Activated CD4-positive, alpha-beta T cell treated with anti-CD3 and anti-CD28 coated beads for 24 hours (primary cell): ENCODE data around the gene ZMYM4.

Source experiments
- DNase-seq, 2 donors: peaks; one replicate each; pipeline ENCODE4 v3.0.0-alpha.2; 2020; ENCODE audit warnings: low read depth in 2 of 2

ZMYM4 gene

GRCh38 chr1:35278886-35279554 lies 10.5 kb downstream of the ZMYM4 start:
- no peak for DNase-seq

- no peak for DNase-seq
Measured at GRCh38 chr1:35279555-35279904, 11.0 kb downstream of the ZMYM4 start.

GRCh38 chr1:35280006-35280405 lies 11.5 kb downstream of the ZMYM4 start:
- no peak for DNase-seq

- no peak for DNase-seq
Measured at GRCh38 chr1:35281565-35281964, 13.1 kb downstream of the ZMYM4 start.

GRCh38 chr1:35282172-35282571 lies 13.7 kb downstream of the ZMYM4 start:
- DNase-seq: no peak

- DNase-seq: no peak
Measured at GRCh38 chr1:35284852-35285251, 16.3 kb downstream of the ZMYM4 start.

DNA sequence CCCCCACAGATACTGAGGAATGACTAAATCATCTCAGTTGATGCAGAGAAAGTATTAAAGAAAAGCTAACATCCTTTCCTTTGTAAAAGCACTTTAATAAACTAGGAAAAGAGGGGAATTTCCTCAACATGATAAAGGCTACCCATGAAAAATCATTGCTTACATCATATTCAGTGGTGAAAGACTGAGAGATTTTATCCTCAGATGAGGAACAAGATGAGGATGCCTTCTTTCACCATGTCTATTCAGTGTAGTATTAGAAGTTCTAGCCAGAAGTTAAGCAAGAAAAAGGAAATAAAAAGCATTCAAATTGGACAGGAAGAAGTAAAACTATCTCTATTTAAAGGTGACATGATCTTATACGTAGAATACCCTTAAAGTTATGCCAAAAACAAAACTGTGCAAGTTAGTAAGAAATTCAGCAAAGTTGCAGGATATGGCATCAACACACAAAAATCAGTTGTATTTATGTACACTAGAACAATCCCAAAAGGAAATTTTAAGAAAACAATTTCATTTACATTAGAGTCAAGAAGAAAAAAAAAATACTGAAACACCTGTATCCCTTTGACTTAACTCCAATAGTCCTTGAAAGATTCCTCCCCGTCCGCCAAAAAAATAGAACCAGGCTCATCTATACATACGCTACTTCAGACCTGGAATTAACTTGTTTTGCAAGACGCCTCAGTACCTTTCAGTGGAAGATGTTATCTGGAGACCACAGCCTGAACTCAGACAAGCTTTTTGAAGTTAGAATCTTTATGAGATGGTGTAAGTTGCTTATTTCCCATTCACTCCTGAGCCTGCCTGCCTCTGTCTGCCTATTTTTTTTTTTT lies 17.5 kb downstream of the ZMYM4 start:
- DNase-seq: no peak

- DNase-seq: no peak
Measured at GRCh38 chr1:35287807-35288640, 19.5 kb downstream of the ZMYM4 start.

- no peak for DNase-seq
Measured at GRCh38 chr1:35288761-35289160, 20.3 kb downstream of the ZMYM4 start.

GRCh38 chr1:35290452-35290851 lies 21.9 kb downstream of the ZMYM4 start:
- no peak for DNase-seq

DNA sequence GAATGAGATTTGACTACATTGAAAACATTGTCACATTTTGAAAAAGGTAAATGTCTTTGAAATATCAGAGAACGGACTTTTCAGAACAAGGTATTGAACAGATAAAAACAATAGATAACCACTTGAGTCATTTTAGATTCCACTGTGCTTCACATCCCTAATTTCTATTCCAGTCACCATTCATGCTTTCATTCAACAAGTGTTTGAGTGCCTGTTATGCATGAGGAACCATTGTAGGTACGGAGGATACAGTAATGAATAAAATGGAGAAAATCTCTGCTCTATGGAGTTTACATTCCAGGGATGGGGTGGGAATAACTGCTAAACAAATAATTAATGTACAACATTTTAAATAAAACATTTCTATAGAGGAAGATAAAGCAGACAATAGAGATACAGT lies 26.3 kb downstream of the ZMYM4 start:
- DNase-seq: no peak

DNA sequence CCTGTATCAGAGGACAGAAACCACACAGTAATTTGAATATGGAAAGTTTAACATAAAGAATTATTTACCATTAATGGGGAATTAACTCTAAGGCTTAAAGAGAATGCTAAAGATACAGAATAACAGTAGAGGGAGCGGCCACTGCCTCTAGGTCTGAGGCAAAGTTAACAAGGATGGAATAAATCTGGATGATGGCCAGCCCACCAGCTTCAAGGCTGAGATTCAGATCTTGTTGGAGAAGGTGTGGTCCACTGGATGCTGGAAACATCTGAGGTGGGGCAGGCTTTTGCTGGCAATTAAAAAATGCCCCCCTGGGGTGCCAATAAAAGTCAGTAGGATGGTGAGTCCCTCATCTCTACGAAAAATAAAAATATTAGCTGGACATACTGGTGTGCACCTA lies 29.4 kb downstream of the ZMYM4 start:
- no peak for DNase-seq

DNA sequence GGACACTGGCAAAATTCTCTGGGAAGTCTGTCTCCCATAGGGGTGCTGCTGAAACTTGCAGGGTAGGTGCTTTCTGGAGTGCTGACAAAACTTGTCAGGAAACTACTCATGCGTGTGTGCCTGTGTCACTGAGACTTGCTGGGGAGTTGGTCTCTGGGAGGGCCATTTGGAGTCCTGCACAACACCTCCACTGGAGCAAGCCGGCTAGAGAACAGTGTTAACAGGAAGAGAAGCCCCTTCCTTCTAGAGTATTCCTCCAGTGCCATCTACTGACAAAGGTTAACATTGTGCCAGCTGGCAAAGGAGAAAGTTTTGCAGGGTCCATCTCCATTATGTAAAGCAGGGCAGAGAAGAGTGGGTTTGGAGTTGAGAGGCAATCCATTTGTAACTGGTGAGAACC lies 30.0 kb downstream of the ZMYM4 start:
- DNase-seq: peak in 1 of 2 donors; percentile 4

DNA sequence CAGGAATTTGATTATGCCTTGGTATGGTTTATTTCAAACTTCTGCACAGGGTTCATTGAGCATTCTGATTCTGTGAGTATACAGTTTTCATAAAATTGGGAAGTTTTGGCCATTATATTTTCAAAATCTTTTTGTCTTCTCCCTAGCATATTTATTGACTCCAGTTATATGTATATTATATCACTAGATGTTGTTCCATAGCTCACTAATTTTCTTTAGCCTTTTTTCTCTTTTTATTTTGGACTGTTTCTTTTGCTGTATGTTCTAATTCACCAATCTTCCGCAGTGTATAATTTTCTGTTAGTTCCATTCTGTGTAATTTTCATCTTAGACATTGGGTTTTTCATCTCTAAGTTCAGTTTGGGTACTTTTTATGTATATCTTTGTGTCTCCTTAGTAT lies 31.9 kb downstream of the ZMYM4 start:
- DNase-seq: no peak

GRCh38 chr1:35301674-35302392 lies 33.3 kb downstream of the ZMYM4 start:
- no peak for DNase-seq

DNA sequence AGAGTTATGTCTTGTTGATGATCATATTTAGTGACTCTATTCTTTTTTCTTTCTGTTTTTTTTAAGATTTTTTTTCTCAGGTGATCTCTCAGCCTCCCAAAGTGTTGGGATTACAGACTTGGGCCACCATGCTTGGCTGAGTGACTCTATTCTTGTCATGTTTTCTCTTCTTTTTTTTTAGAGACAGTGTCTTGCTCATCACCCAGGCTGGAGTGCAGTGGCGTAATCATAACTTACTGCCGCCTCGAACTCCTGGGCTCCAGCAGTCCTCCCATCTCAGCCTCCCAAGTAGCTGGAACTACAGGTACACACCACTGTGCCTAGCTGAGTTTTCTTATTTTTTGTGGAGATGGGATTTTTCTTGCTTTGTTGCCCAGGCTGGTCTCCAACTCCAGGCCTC lies 36.9 kb downstream of the ZMYM4 start:
- DNase-seq: no peak

DNA sequence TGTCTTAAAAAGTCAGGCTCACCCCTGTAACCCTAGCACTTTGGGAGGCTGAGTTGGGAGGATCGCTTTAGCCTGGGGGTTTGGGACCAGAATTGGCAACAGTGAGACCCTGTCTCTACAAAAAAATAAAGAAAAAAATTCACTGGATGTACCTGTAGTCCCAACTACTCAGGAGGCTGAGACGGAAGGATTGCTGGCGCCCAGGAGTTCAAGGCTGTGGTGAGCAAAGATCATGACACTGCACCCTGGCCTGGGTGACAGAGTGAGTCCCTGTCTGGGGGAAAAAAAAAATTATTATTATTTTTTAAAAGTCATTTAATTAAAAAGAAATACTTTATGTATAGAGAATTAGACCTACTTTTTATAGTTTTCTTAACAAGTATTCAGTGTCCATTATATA lies 47.1 kb downstream of the ZMYM4 start:
- DNase-seq: no peak

- no peak for DNase-seq
Measured at GRCh38 chr1:35316264-35316663, 47.8 kb downstream of the ZMYM4 start.

- DNase-seq: no peak
Measured at GRCh38 chr1:35319988-35320713, 51.6 kb downstream of the ZMYM4 start.

DNA sequence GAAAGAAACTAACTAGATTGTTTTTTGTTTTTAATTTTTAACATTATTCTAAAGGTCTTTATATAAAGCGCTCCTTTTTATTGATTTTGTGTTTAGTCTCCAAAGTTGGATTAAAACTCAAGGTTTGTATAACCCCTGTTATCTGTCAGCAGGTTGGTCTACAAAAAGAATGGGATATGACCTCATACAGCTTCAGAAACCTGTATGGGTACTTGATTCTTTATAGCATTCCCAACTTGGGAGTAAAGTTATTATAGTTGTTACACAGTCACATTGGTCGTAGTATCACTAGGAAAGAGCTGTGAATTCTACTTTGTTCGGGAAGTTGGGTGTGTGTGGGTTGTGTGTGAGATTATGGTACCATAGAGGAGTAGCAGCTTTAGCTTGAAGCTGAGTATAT lies 52.4 kb downstream of the ZMYM4 start:
- no peak for DNase-seq

GRCh38 chr1:35324486-35324885 lies 56.0 kb downstream of the ZMYM4 start:
- DNase-seq: no peak
